K562 (cell line): ENCODE results near the gene MARCO. TPM values are rescaled to one million over a fixed set of nuclear protein-coding genes. Genes with fewer than 3 reads are reported as not detected.

ENCODE experiments used
- ATAC-seq: fragments of 200-7000 bp; cut with Tn5 transposase; 3 replicates; pipeline ENCODE4 v1.9.1; 2020; ENCODE audit warnings: moderate library complexity
- BruUV-seq: library from RNA; stranded (reverse); fragments of 400-500 nt; replicated peaks from 2 replicates; lab custom pipeline; 2021; lab: Mats Ljungman, UMichigan
- CTCF ChIA-PET: fragments of 300-600 bp; formaldehyde crosslinking; extraction: SDS; loops from one replicate; lab custom pipeline; 2021; ENCODE audit warnings: low intra/inter-chr PET ratio; lab: Yijun Ruan, JAX
- POLR2A ChIA-PET: fragments of 300-600, 350-650 bp; sonication (Branson Sonifier 250); formaldehyde crosslinking; extraction: SDS; loops from one replicate; lab custom pipeline; 2021; ENCODE audit warnings: antibody characterized with exemption, inconsistent platforms; lab: Yijun Ruan, JAX
- DNase-seq, 4 experiments: peaks; one replicate each; pipeline versions ENCODE4 v3.0.0 to v3.0.0-alpha.2; 2011 to 2018; ENCODE audit warnings: low spot score in 3 of 4, mixed read lengths in 3 of 4; ENCODE audit errors: extremely low read depth in 1 of 4
- FAIRE-seq: peaks from 2 replicates; lab custom pipeline; 2011; peaks lifted over from hg19 to GRCh38; lab: Jason Lieb, UNC
- H2AFZ ChIP-seq: 2 replicates; pipeline ENCODE4 v1.6.0; 2011; ENCODE audit warnings: low read depth, low read length, control low read depth, inconsistent platforms
- H3K27ac ChIP-seq: fragments of 200-600 bp; 3 replicates; pipeline ENCODE4 v1.8.0; 2011; ENCODE audit warnings: low read depth, mild to moderate bottlenecking, control low read depth, inconsistent platforms, low read length, moderate library complexity, mixed read lengths; ENCODE audit errors: extremely low read depth
- H3K27me3 ChIP-seq, 2 experiments: fragments of 300-600 bp in 1 of 2; 2 replicates in 1 of 2; 3 replicates in 1 of 2; pipeline versions ENCODE4 v1.6.0 to v1.8.0; 2011; ENCODE audit warnings: inconsistent platforms in 2 of 2, low read length in 2 of 2, mild to moderate bottlenecking in 1 of 2, mixed read lengths in 1 of 2, moderate library complexity in 1 of 2; ENCODE audit not compliant: control insufficient read depth in 2 of 2, insufficient read depth in 2 of 2
- H3K36me3 ChIP-seq: fragments of 300-600 bp; 3 replicates; pipeline ENCODE4 v1.8.0; 2011; ENCODE audit warnings: mild to moderate bottlenecking, low read length, inconsistent platforms; ENCODE audit not compliant: control insufficient read depth, insufficient read depth
- H3K4me1 ChIP-seq, 2 experiments: fragments of 200-600 bp in 1 of 2; replicated peaks in 1 of 2; 2 replicates in 1 of 2; 3 replicates in 1 of 2; pipeline versions ENCODE4 v1.5.1 to v1.8.0; 2011; ENCODE audit warnings: inconsistent platforms in 2 of 2, low read length in 2 of 2, mild to moderate bottlenecking in 1 of 2, mixed read lengths in 1 of 2, moderate library complexity in 1 of 2; ENCODE audit not compliant: control insufficient read depth in 2 of 2, insufficient read depth in 2 of 2
- H3K4me2 ChIP-seq: 2 replicates; pipeline ENCODE4 v1.6.1; 2011; ENCODE audit warnings: low read length, control low read depth, inconsistent platforms, mixed read lengths; ENCODE audit not compliant: insufficient read depth
- H3K4me3 ChIP-seq: fragments of 200-600 bp; sonication (generic), shearing (Covaris generic); 2 replicates; pipeline ENCODE4 v1.5.1; 2016; ENCODE audit warnings: control low read depth, inconsistent platforms
- H3K79me2 ChIP-seq: fragments of 200-600 bp; 3 replicates; pipeline ENCODE4 v1.8.0; 2011; ENCODE audit warnings: low read length, inconsistent platforms; ENCODE audit not compliant: control insufficient read depth, insufficient read depth
- H3K9ac ChIP-seq, 2 experiments: 2 replicates each; pipeline versions ENCODE4 v1.6.0 to v1.6.1; 2011; ENCODE audit warnings: low read depth in 2 of 2, low read length in 2 of 2, control low read depth in 1 of 2, inconsistent platforms in 1 of 2, mild to moderate bottlenecking in 1 of 2, mixed read lengths in 1 of 2; ENCODE audit not compliant: insufficient read depth in 1 of 2
- H3K9me1 ChIP-seq: one replicate; pipeline ENCODE4 v1.6.0; 2011; ENCODE audit warnings: inconsistent platforms, mild to moderate bottlenecking, low read length, moderate library complexity; ENCODE audit not compliant: control insufficient read depth, insufficient read depth
- H3K9me3 ChIP-seq: replicated peaks from 2 replicates; pipeline ENCODE4 v1.5.1; 2011; ENCODE audit warnings: low read depth, low read length, inconsistent platforms; ENCODE audit not compliant: control insufficient read depth, insufficient read depth
- H4K20me1 ChIP-seq: replicated peaks from 2 replicates; pipeline ENCODE4 v1.6.1; 2011; ENCODE audit warnings: low read length, inconsistent platforms, mixed read lengths; ENCODE audit not compliant: control insufficient read depth, insufficient read depth
- CBX5 ChIP-seq: IDR thresholded peaks from 2 replicates; pipeline ENCODE4 v1.6.1; 2014; ENCODE audit warnings: low read depth, borderline replicate concordance
- FOXA3 ChIP-seq, 2 experiments: fragments of 450-650 bp in 1 of 2; sonication (generic) in 1 of 2; formaldehyde crosslinking; IDR thresholded peaks in 1 of 2; conservative IDR thresholded peaks in 1 of 2; 2 replicates each; pipeline versions ENCODE4 v1.4.0 to v1.8.0; 2020 to 2022; ENCODE audit warnings: mild to moderate bottlenecking in 2 of 2, missing genetic modification reagents in 1 of 2
- MEIS2 ChIP-seq: fragments of 450-650 bp; IDR thresholded peaks from 2 replicates; pipeline ENCODE4 v1.6.1; 2014; ENCODE audit warnings: mild to moderate bottlenecking; ENCODE audit not compliant: partially characterized antibody
- TAF15 ChIP-seq: fragments of 200-400 bp; formaldehyde crosslinking; IDR thresholded peaks from 2 replicates; pipeline ENCODE4 v1.6.1; 2017; ENCODE audit warnings: mild to moderate bottlenecking, low read depth, low read length, moderate library complexity
- ZFX ChIP-seq: sonication (generic); formaldehyde crosslinking; IDR thresholded peaks from 2 replicates; pipeline ENCODE4 v1.8.0; 2022; ENCODE audit warnings: mild to moderate bottlenecking, missing genetic modification reagents, moderate library complexity
- ZNF445 ChIP-seq: fragments of 250-450 bp; sonication (Bioruptor Pico); IDR thresholded peaks from 2 replicates; pipeline ENCODE4 v1.4.0; 2020; ENCODE audit warnings: low read depth, mild to moderate bottlenecking, moderate library complexity
- WGBS: fragments of 100-300 bp; shearing (Covaris generic); methylation state at CpG from one replicate; pipeline ENCODE4 v1.1.6; 2016; ENCODE audit warnings: low coverage, mixed read lengths; ENCODE audit not compliant: insufficient coverage; ENCODE audit errors: missing lambda C conversion rate; 5-methylcytosine and 5-hydroxymethylcytosine counted together
- in situ Hi-C: fragments of 300-500 bp; cut with MboI; formaldehyde crosslinking; loops from 4 replicates; pipeline ENCODE4 v1.15.0; 2018; ENCODE audit warnings: inconsistent platforms, mixed read lengths
- intact Hi-C: fragments of 100-400 bp; cut with micrococcal nuclease; formaldehyde crosslinking; loops from 2 replicates; pipeline ENCODE4 v1.14.2; 2022
- polyA plus RNA-seq, 8 experiments: library from polyadenylated mRNA; depleted of rRNA in 4 of 8; stranded (reverse) in 5 of 8; unstranded in 3 of 8; fragments of >200 nt; fragmentation: Nextera tagmentation in 2 of 8; fragmentation: Illumina TruSeq in 1 of 8; extraction: Ambion mirVana in 2 of 8; extraction: Trizol in 1 of 8; gene quantifications; 2 replicates each; pipeline versions ENCODE4 v1.2.1 to v1.2.3, GENCODE V29; 2011 to 2014; ENCODE audit warnings: inconsistent platforms in 1 of 8, missing spikeins in 1 of 8
- total RNA-seq, 7 experiments: library from RNA; depleted of rRNA in 6 of 7; stranded (reverse); fragments of >200 nt in 6 of 7; fragmentation: Illumina TruSeq in 2 of 7; extraction: Trizol in 2 of 7; gene quantifications; 2 replicates each; pipeline versions ENCODE4 v1.2.1 to v1.2.3, GENCODE V29; 2011 to 2021; ENCODE audit warnings: low replicate concordance in 1 of 7
- TF ChIP-seq, protein P1 (sequence below), 2 experiments: IDR thresholded peaks; 2 replicates each; pipeline ENCODE4 v1.6.1; 2012; ENCODE audit warnings: improper control_type of control experiment in 2 of 2, low read depth in 2 of 2, low read length in 2 of 2, borderline replicate concordance in 1 of 2
- TF ChIP-seq, protein P2 (sequence below): fragments of 450-650 bp; formaldehyde crosslinking; IDR thresholded peaks from 2 replicates; pipeline ENCODE4 v1.4.0; 2020; ENCODE audit warnings: mild to moderate bottlenecking, moderate library complexity

MARCO gene
- total and polyA plus RNA-seq, 9 of the 15 experiments (the other 6 are each of a cell fraction or from before 2014, with no cell fraction given): 0.31 TPM; not detected in 8

- in situ Hi-C loops (loop anchor here (25.0 kb wide), 1 partner anchor 277 kb away; no protein-coding TSS in a partner anchor), intact Hi-C loops (loop anchor here (2.0 to 5.0 kb wide), 2 partner anchors 254 to 277 kb away; no protein-coding TSS in a partner anchor)
These were observed 68.3 kb downstream of the MARCO start for GRCh38 chr2:119010336-119010735.

DNA sequence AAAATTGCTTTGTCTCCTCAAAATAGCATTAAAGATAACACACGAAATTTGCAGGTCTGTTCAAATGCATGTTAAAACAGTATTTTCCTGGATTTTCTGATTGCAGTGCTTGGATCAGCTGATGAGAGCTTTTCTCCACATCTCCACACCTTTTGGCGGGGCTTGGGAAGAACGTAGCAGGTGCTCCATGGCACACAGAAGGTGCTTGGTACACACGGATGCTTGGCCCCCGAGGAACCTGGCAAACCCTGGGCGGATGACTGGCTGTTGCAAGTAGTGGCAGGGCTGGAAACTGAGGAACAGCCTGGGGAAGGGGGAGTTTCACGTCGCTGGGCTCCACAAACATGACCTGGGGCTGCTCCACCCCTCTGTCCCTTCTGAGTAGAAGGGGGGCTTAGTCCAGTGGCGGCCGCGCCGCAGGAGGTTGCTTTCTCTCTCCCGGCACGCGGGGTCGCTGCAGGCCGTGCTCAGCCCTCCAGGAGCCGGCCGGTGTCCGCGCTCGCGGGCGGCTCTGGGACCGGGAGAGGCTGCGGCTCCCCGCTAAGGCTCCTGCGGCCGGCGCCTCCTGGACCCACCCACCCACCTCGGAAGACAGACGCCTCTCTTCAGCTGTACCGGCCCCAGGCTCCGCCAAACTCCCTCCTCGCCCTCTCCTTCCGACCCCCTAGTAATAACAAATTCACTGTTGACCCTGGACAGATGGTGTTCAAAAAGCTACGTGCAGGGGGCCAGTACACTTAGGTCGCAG lies 69.3 kb downstream of the MARCO start:
- Histone ChIP-seq H3K27me3 (peaks cover 5 to 49% of the 10 kb centered on the region in 2 experiments; a peak in 4 of 5 replicates), H3K9me3 (no peaks in the 10 kb centered on the region), H3K36me3 (no peaks in the 10 kb centered on the region), H2AFZ (no peak overlapping the region), H4K20me1 (peaks cover 15% of the 10 kb centered on the region; the same call in 1 of the 2 replicates), H3K4me1 (no peaks in the 10 kb centered on the region), H3K9me1 (no peaks in the 10 kb centered on the region), H3K9ac (no peak overlapping the region), H3K4me2 (peak overlapping the region; percentile 41; the same call in 1 of the 2 replicates), H3K79me2 (no peaks in the 10 kb centered on the region), H3K4me3 (no peak overlapping the region), H3K27ac (no peak overlapping the region)
- 2% methylated on average over 19 of the region's 38 CpGs for WGBS
- in situ Hi-C loops (loop anchor here (25.0 kb wide), 1 partner anchor 276 kb away; no protein-coding TSS in a partner anchor), intact Hi-C loops (loop anchor here (1.0 to 5.0 kb wide), 3 partner anchors 163 to 276 kb away; no protein-coding TSS in a partner anchor)
- no TSS peak for BruUV-seq
- CTCF ChIA-PET: interaction anchor here (0.8 to 1.0 kb wide), 3 partner anchors 254 to 463 kb away, joined by 3 to 4 read pairs (median 3); no protein-coding TSS in a partner anchor
- peak; percentile 55 to 73 (median 65) for DNase-seq
- POLR2A ChIA-PET: no interaction called here
- no peak for FAIRE-seq
- peak; percentile 98 for ATAC-seq
- TF ChIP-seq, protein P1, sequence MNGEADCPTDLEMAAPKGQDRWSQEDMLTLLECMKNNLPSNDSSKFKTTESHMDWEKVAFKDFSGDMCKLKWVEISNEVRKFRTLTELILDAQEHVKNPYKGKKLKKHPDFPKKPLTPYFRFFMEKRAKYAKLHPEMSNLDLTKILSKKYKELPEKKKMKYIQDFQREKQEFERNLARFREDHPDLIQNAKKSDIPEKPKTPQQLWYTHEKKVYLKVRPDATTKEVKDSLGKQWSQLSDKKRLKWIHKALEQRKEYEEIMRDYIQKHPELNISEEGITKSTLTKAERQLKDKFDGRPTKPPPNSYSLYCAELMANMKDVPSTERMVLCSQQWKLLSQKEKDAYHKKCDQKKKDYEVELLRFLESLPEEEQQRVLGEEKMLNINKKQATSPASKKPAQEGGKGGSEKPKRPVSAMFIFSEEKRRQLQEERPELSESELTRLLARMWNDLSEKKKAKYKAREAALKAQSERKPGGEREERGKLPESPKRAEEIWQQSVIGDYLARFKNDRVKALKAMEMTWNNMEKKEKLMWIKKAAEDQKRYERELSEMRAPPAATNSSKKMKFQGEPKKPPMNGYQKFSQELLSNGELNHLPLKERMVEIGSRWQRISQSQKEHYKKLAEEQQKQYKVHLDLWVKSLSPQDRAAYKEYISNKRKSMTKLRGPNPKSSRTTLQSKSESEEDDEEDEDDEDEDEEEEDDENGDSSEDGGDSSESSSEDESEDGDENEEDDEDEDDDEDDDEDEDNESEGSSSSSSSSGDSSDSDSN (IDR thresholded peaks at IDR 0.05; ENCODE audit: borderline replicate concordance in 1 of 2, low read depth in 2 of 2, low read length in 2 of 2): 0 out of 4 replicates have a peak, but pooled peaks of 1 of the 2 experiments have one; percentile 39
- TF ChIP-seq ZFX (CRISPR knock-in tag): no peak
- TF ChIP-seq, protein P2, sequence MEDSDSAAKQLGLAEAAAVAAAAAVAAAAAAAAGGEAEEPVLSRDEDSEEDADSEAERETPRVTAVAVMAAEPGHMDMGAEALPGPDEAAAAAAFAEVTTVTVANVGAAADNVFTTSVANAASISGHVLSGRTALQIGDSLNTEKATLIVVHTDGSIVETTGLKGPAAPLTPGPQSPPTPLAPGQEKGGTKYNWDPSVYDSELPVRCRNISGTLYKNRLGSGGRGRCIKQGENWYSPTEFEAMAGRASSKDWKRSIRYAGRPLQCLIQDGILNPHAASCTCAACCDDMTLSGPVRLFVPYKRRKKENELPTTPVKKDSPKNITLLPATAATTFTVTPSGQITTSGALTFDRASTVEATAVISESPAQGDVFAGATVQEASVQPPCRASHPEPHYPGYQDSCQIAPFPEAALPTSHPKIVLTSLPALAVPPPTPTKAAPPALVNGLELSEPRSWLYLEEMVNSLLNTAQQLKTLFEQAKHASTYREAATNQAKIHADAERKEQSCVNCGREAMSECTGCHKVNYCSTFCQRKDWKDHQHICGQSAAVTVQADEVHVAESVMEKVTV: 0 out of 2 replicates have a peak, but pooled peaks have one; percentile 12

More at GRCh38 chr2:119010336-119010735, 68.3 kb downstream of the MARCO start:
- H3K9ac ChIP-seq: no peak overlapping the region
- TF ChIP-seq CBX5 (no peak), ZNF445 (CRISPR knock-in tag) (no peak), FOXA3 (CRISPR knock-in tag; conservative IDR thresholded peaks at IDR 0.05 in 1 of 2, IDR thresholded peaks at IDR 0.05 in 1 of 2) (no peak), MEIS2 (no peak), TAF15 (no peak)
- ChIA-PET POLR2A (interaction anchor here (0.7 to 0.8 kb wide), 2 partner anchors 32 to 284 kb away, joined by 3 to 4 read pairs; no protein-coding TSS in a partner anchor), CTCF (no interaction called here)
- no peak overlapping the region for H3K27ac ChIP-seq
- FAIRE-seq (no peak), DNase-seq (no peak), ATAC-seq (no peak)
- H3K9me3 ChIP-seq: no peaks in the 10 kb centered on the region
- H2AFZ ChIP-seq: no peak overlapping the region
- H4K20me1 ChIP-seq: peaks cover 15% of the 10 kb centered on the region; the same call in 1 of the 2 replicates
- no peaks in the 10 kb centered on the region for H3K36me3 ChIP-seq
- no peak overlapping the region for H3K4me2 ChIP-seq
- BruUV-seq: no TSS peak
- whole genome bisulfite sequencing: 0% methylated on average over 8 of the region's 9 CpGs
- peaks cover 5 to 48% of the 10 kb centered on the region in 2 experiments; a peak in 4 of 5 replicates for H3K27me3 ChIP-seq
- H3K4me1 ChIP-seq: no peaks in the 10 kb centered on the region
- H3K79me2 ChIP-seq: no peaks in the 10 kb centered on the region
- H3K4me3 ChIP-seq: no peak overlapping the region
- no peaks in the 10 kb centered on the region for H3K9me1 ChIP-seq
